ENCODE results near the gene CYP8B1.

DNA sequence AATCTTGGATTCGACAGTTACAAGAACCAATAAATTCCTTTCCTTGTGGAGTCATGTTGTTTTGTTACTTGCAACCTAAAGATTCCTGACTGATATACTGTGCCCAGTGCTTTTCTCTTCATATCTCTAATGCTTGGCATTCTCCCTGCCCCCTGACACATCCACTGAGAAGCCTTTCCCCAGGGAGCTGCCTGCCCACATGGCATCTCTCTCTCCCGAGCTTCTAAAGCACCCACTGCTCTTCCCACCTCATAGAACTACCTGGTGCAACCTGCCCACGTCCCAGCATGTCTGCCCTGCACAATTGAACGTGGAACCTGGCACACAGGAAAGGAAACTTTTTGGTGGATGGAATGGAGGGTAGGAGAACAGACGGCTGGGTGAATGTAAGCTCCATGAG lies 6.8 kb downstream of the CYP8B1 start:
- TF ChIP-seq, protein P1, sequence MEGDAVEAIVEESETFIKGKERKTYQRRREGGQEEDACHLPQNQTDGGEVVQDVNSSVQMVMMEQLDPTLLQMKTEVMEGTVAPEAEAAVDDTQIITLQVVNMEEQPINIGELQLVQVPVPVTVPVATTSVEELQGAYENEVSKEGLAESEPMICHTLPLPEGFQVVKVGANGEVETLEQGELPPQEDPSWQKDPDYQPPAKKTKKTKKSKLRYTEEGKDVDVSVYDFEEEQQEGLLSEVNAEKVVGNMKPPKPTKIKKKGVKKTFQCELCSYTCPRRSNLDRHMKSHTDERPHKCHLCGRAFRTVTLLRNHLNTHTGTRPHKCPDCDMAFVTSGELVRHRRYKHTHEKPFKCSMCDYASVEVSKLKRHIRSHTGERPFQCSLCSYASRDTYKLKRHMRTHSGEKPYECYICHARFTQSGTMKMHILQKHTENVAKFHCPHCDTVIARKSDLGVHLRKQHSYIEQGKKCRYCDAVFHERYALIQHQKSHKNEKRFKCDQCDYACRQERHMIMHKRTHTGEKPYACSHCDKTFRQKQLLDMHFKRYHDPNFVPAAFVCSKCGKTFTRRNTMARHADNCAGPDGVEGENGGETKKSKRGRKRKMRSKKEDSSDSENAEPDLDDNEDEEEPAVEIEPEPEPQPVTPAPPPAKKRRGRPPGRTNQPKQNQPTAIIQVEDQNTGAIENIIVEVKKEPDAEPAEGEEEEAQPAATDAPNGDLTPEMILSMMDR (IDR thresholded peaks at IDR 0.05) = no peak
- no peak for TF ChIP-seq POLR2A (IDR thresholded peaks at IDR 0.05)
